ENCODE data around the gene ARHGAP15.

ARHGAP15 gene

GRCh38 chr2:143480086-143480485 is 350.9 kb downstream of the ARHGAP15 start:
- Histone ChIP-seq H3K27ac (ENCODE audit: low read depth, low read length) (no peak overlapping the region), H3K9me3 (ENCODE audit: control insufficient read depth, insufficient read depth, low read length) (no peaks in the 10 kb centered on the region), H3K4me2 (ENCODE audit: low read length) (no peak overlapping the region), H3K4me3 (ENCODE audit: low read length) (no peak overlapping the region), H3K36me3 (ENCODE audit: control insufficient read depth, low read length) (no peaks in the 10 kb centered on the region), H3K27me3 (ENCODE audit: control insufficient read depth, low read length) (no peaks in the 10 kb centered on the region), H3K4me1 (ENCODE audit: control insufficient read depth, low read length) (no peaks in the 10 kb centered on the region), H3F3A (ENCODE audit: control insufficient read depth, insufficient read depth) (no peaks in the 10 kb centered on the region), H3K9me2 (replicated peaks; ENCODE audit: control insufficient read depth, low read length) (no peaks in the 10 kb centered on the region), H3K79me2 (ENCODE audit: control insufficient read depth, low read length) (no peaks in the 10 kb centered on the region), H4K20me1 (ENCODE audit: control insufficient read depth, insufficient read depth, low read depth, low read length) (no peaks in the 10 kb centered on the region)
- TF ChIP-seq EZH2phosphoT487 (IDR thresholded peaks at IDR 0.05; ENCODE audit: borderline replicate concordance, low read length) (no peak), CTCF (IDR thresholded peaks at IDR 0.05; ENCODE audit: low read depth, low read length, poor library complexity, severe bottlenecking) (no peak)

- Histone ChIP-seq H4K20me1 (ENCODE audit: control insufficient read depth, insufficient read depth, low read depth, low read length) (no peaks in the 10 kb centered on the region), H3F3A (ENCODE audit: control insufficient read depth, insufficient read depth) (no peaks in the 10 kb centered on the region), H3K9me2 (replicated peaks; ENCODE audit: control insufficient read depth, low read length) (no peaks in the 10 kb centered on the region), H3K4me3 (ENCODE audit: low read length) (no peak overlapping the region), H3K4me2 (ENCODE audit: low read length) (no peak overlapping the region), H3K36me3 (ENCODE audit: control insufficient read depth, low read length) (no peaks in the 10 kb centered on the region), H3K27me3 (ENCODE audit: control insufficient read depth, low read length) (no peaks in the 10 kb centered on the region), H3K27ac (ENCODE audit: low read depth, low read length) (no peak overlapping the region), H3K79me2 (ENCODE audit: control insufficient read depth, low read length) (no peaks in the 10 kb centered on the region), H3K4me1 (ENCODE audit: control insufficient read depth, low read length) (no peaks in the 10 kb centered on the region), H3K9me3 (ENCODE audit: control insufficient read depth, insufficient read depth, low read length) (no peaks in the 10 kb centered on the region)
- TF ChIP-seq EZH2phosphoT487 (IDR thresholded peaks at IDR 0.05; ENCODE audit: borderline replicate concordance, low read length) (no peak), CTCF (IDR thresholded peaks at IDR 0.05; ENCODE audit: low read depth, low read length, poor library complexity, severe bottlenecking) (no peak)
Measured at GRCh38 chr2:143480601-143481236, 351.5 kb downstream of the ARHGAP15 start.

GRCh38 chr2:143481237-143481623 is 352.0 kb downstream of the ARHGAP15 start:
- H3K9me3 ChIP-seq (ENCODE audit: control insufficient read depth, insufficient read depth, low read length), result no peaks in the 10 kb centered on the region
- TF ChIP-seq CTCF (IDR thresholded peaks at IDR 0.05; ENCODE audit: low read depth, low read length, poor library complexity, severe bottlenecking), result no peak
- TF ChIP-seq EZH2phosphoT487 (IDR thresholded peaks at IDR 0.05; ENCODE audit: borderline replicate concordance, low read length), result no peak
- H3F3A ChIP-seq (ENCODE audit: control insufficient read depth, insufficient read depth), result no peaks in the 10 kb centered on the region
- no peak overlapping the region for H3K4me3 ChIP-seq (ENCODE audit: low read length)
- no peaks in the 10 kb centered on the region for H3K79me2 ChIP-seq (ENCODE audit: control insufficient read depth, low read length)
- H3K27ac ChIP-seq (ENCODE audit: low read depth, low read length), result no peak overlapping the region
- no peaks in the 10 kb centered on the region for H3K36me3 ChIP-seq (ENCODE audit: control insufficient read depth, low read length)
- no peak overlapping the region for H3K4me2 ChIP-seq (ENCODE audit: low read length)
- H3K27me3 ChIP-seq (ENCODE audit: control insufficient read depth, low read length), result no peaks in the 10 kb centered on the region
- no peaks in the 10 kb centered on the region for H4K20me1 ChIP-seq (ENCODE audit: control insufficient read depth, insufficient read depth, low read depth, low read length)
- H3K9me2 ChIP-seq (replicated peaks; ENCODE audit: control insufficient read depth, low read length), result no peaks in the 10 kb centered on the region
- no peaks in the 10 kb centered on the region for H3K4me1 ChIP-seq (ENCODE audit: control insufficient read depth, low read length)
